Calu3 (cell line): ENCODE measurements around the gene GAK. TPM values are rescaled to one million over a fixed set of nuclear protein-coding genes. Genes with fewer than 3 reads are reported as not detected.

Experiments
- BruUV-seq: library from RNA; stranded (reverse); fragments of 400-500 nt; replicated peaks from 2 replicates; lab custom pipeline; 2021; lab: Mats Ljungman, UMichigan
- CTCF ChIA-PET: fragments of 300-600 bp; sonication (Branson Sonifier 250); formaldehyde crosslinking; loops from one replicate; lab custom pipeline; 2022; ENCODE audit warnings: antibody characterized with exemption; lab: Charles Lee
- DNase-seq: peaks from one replicate; pipeline ENCODE4 v3.0.0; 2022
- H3K27ac Mint-ChIP-seq: one replicate; pipeline ENCODE4 v1.8.0; 2022; ENCODE audit warnings: mixed read lengths; ENCODE audit not compliant: unreplicated experiment
- H3K27me3 Mint-ChIP-seq: one replicate; pipeline ENCODE4 v1.8.0; 2022; ENCODE audit warnings: mixed read lengths; ENCODE audit not compliant: unreplicated experiment
- H3K36me3 Mint-ChIP-seq: one replicate; pipeline ENCODE4 v1.8.0; 2022; ENCODE audit warnings: mild to moderate bottlenecking, moderate library complexity, mixed read lengths; ENCODE audit not compliant: insufficient read depth, unreplicated experiment
- H3K4me1 Mint-ChIP-seq: one replicate; pipeline ENCODE4 v1.8.0; 2022; ENCODE audit warnings: mild to moderate bottlenecking, low read depth, mixed read lengths; ENCODE audit not compliant: unreplicated experiment
- H3K4me3 Mint-ChIP-seq: one replicate; pipeline ENCODE4 v1.8.0; 2022; ENCODE audit warnings: mild to moderate bottlenecking, low read depth, moderate library complexity, mixed read lengths; ENCODE audit not compliant: unreplicated experiment
- H3K9me3 Mint-ChIP-seq: one replicate; pipeline ENCODE4 v1.8.0; 2022; ENCODE audit warnings: low read depth, mixed read lengths; ENCODE audit not compliant: unreplicated experiment
- CTCF ChIP-seq: fragments of 200-600 bp; IDR thresholded peaks from one replicate; pipeline ENCODE4 v1.8.0; 2022; ENCODE audit warnings: antibody characterized with exemption; ENCODE audit not compliant: unreplicated experiment
- intact Hi-C: fragments of 100-400 bp; cut with micrococcal nuclease; formaldehyde crosslinking; loops from one replicate; pipeline ENCODE4 v1.10.0; 2022; ENCODE audit not compliant: unreplicated experiment
- total RNA-seq: library from RNA; stranded (reverse); gene quantifications from 2 replicates; pipeline ENCODE4 v1.2.3, GENCODE V29; 2022

Gene GAK
- total RNA-seq, 1 experiment from 2014 or later, result 94.1 TPM

GRCh38 chr4:910366-911091 lies 21.6 kb downstream of the GAK start:
- CTCF ChIA-PET, result no interaction called here
- intact Hi-C loops, result no loop called here
- no peaks in the 10 kb centered on the region for H3K9me3 Mint-ChIP-seq
- H3K27ac Mint-ChIP-seq, result no peak overlapping the region
- TF ChIP-seq CTCF, result no peak
- no TSS peak for BruUV-seq
- no peak for DNase-seq
- peaks cover 16% of the 10 kb centered on the region for H3K36me3 Mint-ChIP-seq
- no peaks in the 10 kb centered on the region for H3K27me3 Mint-ChIP-seq
- no peak overlapping the region for H3K4me3 Mint-ChIP-seq
- peaks cover 8% of the 10 kb centered on the region for H3K4me1 Mint-ChIP-seq

DNA sequence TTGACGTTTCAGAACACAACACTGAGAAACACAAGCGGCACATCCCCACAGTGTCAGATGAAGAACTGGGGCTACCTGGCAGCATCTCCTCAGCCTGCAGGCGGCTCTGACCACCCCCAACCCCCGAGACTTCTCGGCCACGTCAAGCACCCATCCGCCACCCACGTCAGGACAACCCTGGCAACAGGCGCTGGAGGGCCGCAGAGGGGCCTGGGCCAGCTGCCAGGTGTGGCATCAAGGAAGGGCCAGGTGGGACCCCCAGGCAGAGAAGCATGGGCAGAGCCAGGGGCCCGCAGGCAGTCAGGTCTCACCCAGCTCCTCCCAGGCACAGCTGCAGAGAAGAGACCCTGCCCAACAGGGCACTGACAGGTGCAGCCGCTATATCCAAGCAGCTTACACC lies 22.3 kb downstream of the GAK start:
- no peak for DNase-seq
- Mint-ChIP-seq H3K36me3 (peaks cover 16% of the 10 kb centered on the region), H3K4me1 (peaks cover under 1% of the 10 kb centered on the region), H3K4me3 (no peak overlapping the region), H3K27ac (no peak overlapping the region), H3K27me3 (no peaks in the 10 kb centered on the region), H3K9me3 (no peaks in the 10 kb centered on the region)
- BruUV-seq, result no TSS peak
- intact Hi-C loops, result no loop called here
- CTCF ChIA-PET, result no interaction called here
- no peak for TF ChIP-seq CTCF

- BruUV-seq, result no TSS peak
- CTCF ChIA-PET, result no interaction called here
- Mint-ChIP-seq H3K27ac (no peak overlapping the region), H3K36me3 (peaks cover 16% of the 10 kb centered on the region), H3K9me3 (no peaks in the 10 kb centered on the region), H3K27me3 (no peaks in the 10 kb centered on the region), H3K4me1 (no peaks in the 10 kb centered on the region), H3K4me3 (no peak overlapping the region)
- no peak for DNase-seq
- no peak for TF ChIP-seq CTCF
- intact Hi-C loops, result no loop called here
Measured at GRCh38 chr4:909131-909571, 23.0 kb downstream of the GAK start.

GRCh38 chr4:907691-908425 lies 24.3 kb downstream of the GAK start:
- intact Hi-C loops, result no loop called here
- Mint-ChIP-seq H3K4me1 (no peaks in the 10 kb centered on the region), H3K27me3 (no peaks in the 10 kb centered on the region), H3K4me3 (no peak overlapping the region), H3K36me3 (peaks cover 16% of the 10 kb centered on the region), H3K9me3 (no peaks in the 10 kb centered on the region), H3K27ac (no peak overlapping the region)
- no TSS peak for BruUV-seq
- no peak for DNase-seq
- CTCF ChIA-PET, result no interaction called here
- no peak for TF ChIP-seq CTCF
